HFF-Myc (cell line): ENCODE measurements around the gene PLCL1.

Experiments
- DNase-seq: peaks from one replicate; pipeline ENCODE4 v3.0.0-alpha.2; 2011; ENCODE audit warnings: low read depth; ENCODE audit errors: extremely low read depth
- H3K4me3 ChIP-seq: replicated peaks from 2 replicates; pipeline ENCODE4 v1.5.1; 2011; ENCODE audit warnings: low read depth, mild to moderate bottlenecking, control low read depth, low read length
- CTCF ChIP-seq: IDR thresholded peaks from 2 replicates; pipeline ENCODE4 v1.5.1; 2012; ENCODE audit warnings: mild to moderate bottlenecking, low read depth, low read length, control low read depth; ENCODE audit errors: missing control alignments

PLCL1 gene

DNA sequence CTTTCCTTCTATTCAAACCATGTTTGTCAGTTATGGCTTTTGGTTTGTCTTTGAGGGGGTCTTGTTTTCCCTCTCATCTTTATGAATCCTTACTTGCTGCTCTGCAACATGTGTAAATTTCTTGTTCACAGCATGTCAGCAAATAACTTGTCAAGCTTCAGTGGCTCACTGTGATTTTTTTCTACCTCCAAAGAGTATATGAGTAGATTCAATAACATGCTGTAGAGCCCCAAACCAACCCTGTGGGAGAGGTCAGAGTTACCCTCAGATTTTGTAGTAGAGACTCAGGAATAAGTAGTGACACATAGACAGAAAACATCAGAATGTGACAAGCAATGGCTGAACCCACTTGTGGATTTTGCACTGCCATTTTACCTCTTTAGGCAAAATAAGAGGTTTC is 121.6 kb downstream of the PLCL1 start:
- no peak for TF ChIP-seq CTCF
- H3K4me3 ChIP-seq = no peak overlapping the region
- no peak for DNase-seq

DNA sequence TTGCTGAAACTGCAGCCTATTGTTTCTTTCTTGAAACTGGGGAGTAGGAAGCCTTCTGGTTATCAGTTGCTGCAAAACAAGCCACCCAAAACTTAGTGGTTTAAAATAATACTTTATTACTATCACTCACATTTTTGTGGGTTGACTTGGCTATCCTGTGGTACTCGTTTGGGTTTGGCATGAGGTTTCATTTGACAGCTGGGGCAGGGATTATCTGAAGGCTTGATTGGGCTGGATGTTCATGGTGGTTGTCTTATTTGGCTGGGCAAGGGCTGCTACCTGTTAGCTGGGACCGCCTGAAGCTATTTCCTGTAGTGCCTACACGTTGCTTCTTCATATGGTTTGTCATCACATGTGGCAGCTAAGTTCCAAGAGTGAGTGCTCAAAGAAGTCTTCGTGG is 122.3 kb downstream of the PLCL1 start:
- H3K4me3 ChIP-seq = no peak overlapping the region
- DNase-seq = no peak
- TF ChIP-seq CTCF = no peak

- no peak overlapping the region for H3K4me3 ChIP-seq
- TF ChIP-seq CTCF = no peak
- no peak for DNase-seq
Observed at GRCh38 chr2:197927994-197928393, 123.6 kb downstream of the PLCL1 start.

- H3K4me3 ChIP-seq = no peak overlapping the region
- no peak for TF ChIP-seq CTCF
- no peak for DNase-seq
Observed at GRCh38 chr2:197929008-197929885, 124.9 kb downstream of the PLCL1 start.

GRCh38 chr2:197929886-197930227 is 125.5 kb downstream of the PLCL1 start:
- DNase-seq = no peak
- H3K4me3 ChIP-seq = no peak overlapping the region
- TF ChIP-seq CTCF = no peak

DNA sequence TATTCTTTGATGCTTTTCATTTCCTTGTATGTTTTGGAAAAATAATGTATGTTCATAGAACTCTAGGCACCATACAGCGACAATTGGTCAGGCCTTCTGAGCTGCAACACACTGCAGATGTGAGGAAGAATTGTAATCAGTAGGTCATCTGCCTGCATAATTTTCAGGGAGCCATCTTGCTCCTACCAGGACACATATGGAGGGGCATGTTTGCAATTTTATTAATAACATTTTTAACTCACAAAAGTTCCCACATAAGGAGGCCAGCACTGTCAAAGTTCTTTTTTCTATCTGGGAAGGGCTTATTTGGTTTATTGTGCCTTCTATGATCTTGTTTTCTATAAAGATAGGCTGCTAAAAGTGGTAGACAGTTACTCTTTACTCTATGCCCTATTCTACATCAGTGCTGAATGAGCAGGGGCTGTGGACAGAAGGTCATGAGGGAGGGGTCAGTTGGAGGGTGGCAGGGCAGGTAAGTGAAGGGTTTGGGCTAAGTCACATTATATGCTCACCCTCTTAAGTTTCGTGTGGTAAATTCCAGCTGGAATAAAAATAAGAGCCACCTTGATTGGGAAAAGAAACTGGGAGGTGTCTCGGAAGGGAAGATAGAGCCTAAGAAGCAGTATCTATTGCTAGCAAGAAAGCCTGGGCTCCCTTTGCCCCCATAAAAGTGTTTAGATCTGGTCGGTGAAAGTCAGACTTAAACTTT is 126.3 kb downstream of the PLCL1 start:
- TF ChIP-seq CTCF = no peak

More for the DNA sequence above, 126.3 kb downstream of the PLCL1 start:
- no peak for DNase-seq
- no peak overlapping the region for H3K4me3 ChIP-seq
